ENCODE measurements around the gene INHBC. TPM values are rescaled to one million over a fixed set of nuclear protein-coding genes. Genes with fewer than 3 reads are reported as not detected.
"Not testable (repeated sequence)": the region's sequence is repeated elsewhere in the genome, so short reads cannot be mapped to it uniquely, and the experiment has no call there.

The INHBC gene
- total RNA-seq, 2 experiments from 2014 or later = 0.36 TPM; not detected in 1

- CTCF ChIA-PET (ENCODE audit: unreplicated experiment) = no interaction called here
Observed at GRCh38 chr12:57390174-57390573, 44.4 kb upstream of the INHBC start.

GRCh38 chr12:57395121-57395520, 39.5 kb upstream of the INHBC start:
- ChIA-PET CTCF (ENCODE audit: unreplicated experiment) (no interaction called here), POLR2A (no interaction called here)
- Histone ChIP-seq H3K4me3 (ENCODE audit: low read depth, low read length, poor library complexity, severe bottlenecking) (no peak overlapping the region), H3K79me2 (ENCODE audit: insufficient read depth, low read depth, low read length) (no peaks in the 10 kb centered on the region), H3K4me2 (ENCODE audit: low read length) (no peak overlapping the region), H3K9me3 (ENCODE audit: low read length) (no peaks in the 10 kb centered on the region), H3K9me2 (ENCODE audit: insufficient read depth, low read length) (no peaks in the 10 kb centered on the region), H3K27ac (ENCODE audit: low read depth, low read length, poor library complexity, severe bottlenecking) (no peak overlapping the region), H3K4me1 (ENCODE audit: insufficient read depth, low read length, poor library complexity, severe bottlenecking) (no peaks in the 10 kb centered on the region), H2AFZ (ENCODE audit: low read length) (no peak overlapping the region), H4K20me1 (ENCODE audit: insufficient read depth, low read length) (no peaks in the 10 kb centered on the region), H3K36me3 (ENCODE audit: insufficient read depth, low read length) (peaks cover 33% of the 10 kb centered on the region)
- TF ChIP-seq EZH2phosphoT487 (IDR thresholded peaks at IDR 0.05; ENCODE audit: borderline replicate concordance, low read depth, low read length) = no peak
- TF ChIP-seq CTCF (conservative IDR thresholded peaks at IDR 0.05; ENCODE audit: low read length) = no peak
- intact Hi-C loops (cut with micrococcal nuclease; ENCODE audit: unreplicated experiment) = no loop called here
- no TSS peak for BruUV-seq (replicated peaks)
- DNase-seq (ENCODE audit: low spot score) = no peak

More at GRCh38 chr12:57390174-57390573, 44.4 kb upstream of the INHBC start:
- Histone ChIP-seq H2AFZ (ENCODE audit: low read length) (no peak overlapping the region), H3K9me2 (ENCODE audit: insufficient read depth, low read length) (no peaks in the 10 kb centered on the region), H3K4me1 (ENCODE audit: insufficient read depth, low read length, poor library complexity, severe bottlenecking) (no peaks in the 10 kb centered on the region), H3K36me3 (ENCODE audit: insufficient read depth, low read length) (peaks cover 46% of the 10 kb centered on the region), H3K9me3 (ENCODE audit: low read length) (no peaks in the 10 kb centered on the region), H3K4me3 (ENCODE audit: low read depth, low read length, poor library complexity, severe bottlenecking) (no peak overlapping the region), H3K27ac (ENCODE audit: low read depth, low read length, poor library complexity, severe bottlenecking) (no peak overlapping the region), H3K79me2 (ENCODE audit: insufficient read depth, low read depth, low read length) (no peaks in the 10 kb centered on the region), H3K4me2 (ENCODE audit: low read length) (no peak overlapping the region), H4K20me1 (ENCODE audit: insufficient read depth, low read length) (no peaks in the 10 kb centered on the region)
- DNase-seq (ENCODE audit: low spot score) = no peak
- POLR2A ChIA-PET = interaction anchor here (0.9 to 1.4 kb wide), 3 partner anchors 10 to 84 kb away, joined by 3 to 4 read pairs (median 3); no protein-coding TSS in a partner anchor
- TF ChIP-seq EZH2phosphoT487 (IDR thresholded peaks at IDR 0.05; ENCODE audit: borderline replicate concordance, low read depth, low read length) (no peak), CTCF (conservative IDR thresholded peaks at IDR 0.05; ENCODE audit: low read length) (no peak)
- no TSS peak for BruUV-seq (replicated peaks)
- intact Hi-C loops (cut with micrococcal nuclease; ENCODE audit: unreplicated experiment) = loop anchor here (5.0 kb wide), 1 partner anchor 43 kb away; no protein-coding TSS in a partner anchor

- DNase-seq (ENCODE audit: low spot score) = no peak
- ChIA-PET CTCF (ENCODE audit: unreplicated experiment) (no interaction called here), POLR2A (interaction anchor here (0.6 kb wide), 1 partner anchor 481 kb away, joined by 3 read pairs; no protein-coding TSS in a partner anchor)
- no peak for TF ChIP-seq EZH2phosphoT487 (IDR thresholded peaks at IDR 0.05; ENCODE audit: borderline replicate concordance, low read depth, low read length)
- Histone ChIP-seq H2AFZ (ENCODE audit: low read length) (no peak overlapping the region), H3K27ac (ENCODE audit: low read depth, low read length, poor library complexity, severe bottlenecking) (no peak overlapping the region), H4K20me1 (ENCODE audit: insufficient read depth, low read length) (no peaks in the 10 kb centered on the region), H3K9me2 (ENCODE audit: insufficient read depth, low read length) (no peaks in the 10 kb centered on the region), H3K36me3 (ENCODE audit: insufficient read depth, low read length) (peaks cover 28% of the 10 kb centered on the region), H3K4me3 (ENCODE audit: low read depth, low read length, poor library complexity, severe bottlenecking) (no peak overlapping the region), H3K9me3 (ENCODE audit: low read length) (no peaks in the 10 kb centered on the region), H3K79me2 (ENCODE audit: insufficient read depth, low read depth, low read length) (no peaks in the 10 kb centered on the region), H3K4me2 (ENCODE audit: low read length) (no peak overlapping the region), H3K4me1 (ENCODE audit: insufficient read depth, low read length, poor library complexity, severe bottlenecking) (no peaks in the 10 kb centered on the region)
- BruUV-seq (replicated peaks) = no TSS peak
- intact Hi-C loops (cut with micrococcal nuclease; ENCODE audit: unreplicated experiment) = no loop called here
Observed at GRCh38 chr12:57397441-57397840, 37.1 kb upstream of the INHBC start.

- intact Hi-C loops (cut with micrococcal nuclease; ENCODE audit: unreplicated experiment); H3K9me3 ChIP-seq (ENCODE audit: low read length); H2AFZ ChIP-seq (ENCODE audit: low read length); H3K9me2 ChIP-seq (ENCODE audit: insufficient read depth, low read length); H3K4me3 ChIP-seq (ENCODE audit: low read depth, low read length, poor library complexity, severe bottlenecking); DNase-seq (ENCODE audit: low spot score); CTCF ChIA-PET (ENCODE audit: unreplicated experiment); H3K27ac ChIP-seq (ENCODE audit: low read depth, low read length, poor library complexity, severe bottlenecking); H3K36me3 ChIP-seq (ENCODE audit: insufficient read depth, low read length); H3K4me2 ChIP-seq (ENCODE audit: low read length); H3K79me2 ChIP-seq (ENCODE audit: insufficient read depth, low read depth, low read length); H3K4me1 ChIP-seq (ENCODE audit: insufficient read depth, low read length, poor library complexity, severe bottlenecking); H4K20me1 ChIP-seq (ENCODE audit: insufficient read depth, low read length): not testable (repeated sequence)
- TSS peak; percentile 23 for BruUV-seq (replicated peaks)
- POLR2A ChIA-PET = interaction anchor here (1.1 kb wide), 1 partner anchor 13 kb away, joined by 3 read pairs; no protein-coding TSS in a partner anchor
Observed at GRCh38 chr12:57399718-57400463, 34.7 kb upstream of the INHBC start.

Data from OCI-LY7 (cell line).